GM21576 (cell line): ENCODE data around the gene POLR2L.
A peak's percentile ranks its signal among the peaks of the same experiment; 100 is the strongest.

Experiments
- ATAC-seq: cut with Tn5 transposase; IDR thresholded peaks from one replicate; pipeline ENCODE4 v1.9.1; 2021; ENCODE audit warnings: mild to moderate bottlenecking, moderate library complexity; ENCODE audit not compliant: unreplicated experiment

The POLR2L gene

GRCh38 chr11:855796-856195, 13.5 kb upstream of the POLR2L start:
- no peak for ATAC-seq

GRCh38 chr11:855330-855674, 13.0 kb upstream of the POLR2L start:
- ATAC-seq: no peak

- ATAC-seq: no peak
Observed at GRCh38 chr11:854601-855329, 12.4 kb upstream of the POLR2L start.

GRCh38 chr11:853682-854448, 11.5 kb upstream of the POLR2L start:
- no peak for ATAC-seq

- no peak for ATAC-seq
Observed at GRCh38 chr11:852762-853161, 10.4 kb upstream of the POLR2L start.

GRCh38 chr11:850775-851763, 8.7 kb upstream of the POLR2L start:
- ATAC-seq: no peak

GRCh38 chr11:849951-850774, 7.8 kb upstream of the POLR2L start:
- ATAC-seq: no peak

GRCh38 chr11:849104-849824, 6.9 kb upstream of the POLR2L start:
- no peak for ATAC-seq

GRCh38 chr11:848380-848931, 6.1 kb upstream of the POLR2L start:
- ATAC-seq: no peak

- no peak for ATAC-seq
Observed at GRCh38 chr11:847876-848275, 5.5 kb upstream of the POLR2L start.

- ATAC-seq: no peak
Observed at GRCh38 chr11:846496-847098, 4.3 kb upstream of the POLR2L start.

- ATAC-seq: no peak
Observed at GRCh38 chr11:845872-846495, 3.7 kb upstream of the POLR2L start.

GRCh38 chr11:844693-845644, 2.6 kb upstream of the POLR2L start:
- no peak for ATAC-seq

- ATAC-seq: no peak
Observed at GRCh38 chr11:843818-844692, 1.7 kb upstream of the POLR2L start.

- no peak for ATAC-seq
Observed at GRCh38 chr11:843086-843734, 881 bp upstream of the POLR2L start.

GRCh38 chr11:841981-842369, 354 bp downstream of the POLR2L start:
- ATAC-seq: peak; percentile 24
